Mesendoderm (in vitro differentiated cells): ENCODE data around the gene TRIM52.
A peak's percentile ranks its signal among the peaks of the same experiment; 100 is the strongest.

Experiments used
- DNase-seq: peaks from one replicate; pipeline ENCODE4 v3.0.0; 2013
- H2AK5ac ChIP-seq: 2 replicates; pipeline ENCODE4 v1.6.1; 2013; ENCODE audit warnings: low read length, inconsistent platforms
- H2BK120ac ChIP-seq: 2 replicates; pipeline ENCODE4 v1.6.1; 2013; ENCODE audit warnings: low read depth, mild to moderate bottlenecking, low read length, moderate library complexity, mixed read lengths
- H2BK15ac ChIP-seq: replicated peaks from 2 replicates; pipeline ENCODE4 v1.6.1; 2013; ENCODE audit warnings: low read depth, mild to moderate bottlenecking, moderate library complexity
- H2BK5ac ChIP-seq: 2 replicates; pipeline ENCODE4 v1.6.1; 2013; ENCODE audit warnings: low read length, inconsistent platforms
- H3K18ac ChIP-seq: 2 replicates; pipeline ENCODE4 v1.6.1; 2013; ENCODE audit warnings: mild to moderate bottlenecking, low read length, mixed read lengths
- H3K23ac ChIP-seq: one replicate; pipeline ENCODE4 v1.6.1; 2013; ENCODE audit warnings: low read length
- H3K27ac ChIP-seq: 2 replicates; pipeline ENCODE4 v1.5.1; 2013; ENCODE audit warnings: low read depth, mild to moderate bottlenecking, inconsistent platforms, low read length, moderate library complexity
- H3K27me3 ChIP-seq: 2 replicates; pipeline ENCODE4 v1.6.1; 2013; ENCODE audit warnings: low read length, control low read depth, mild to moderate bottlenecking, inconsistent platforms; ENCODE audit not compliant: insufficient read depth, poor library complexity
- H3K36me3 ChIP-seq: 2 replicates; pipeline ENCODE4 v1.6.1; 2013; ENCODE audit warnings: low read length, inconsistent platforms; ENCODE audit not compliant: control insufficient read depth, insufficient read depth
- H3K4ac ChIP-seq: one replicate; pipeline ENCODE4 v1.6.1; 2013; ENCODE audit warnings: low read depth, mild to moderate bottlenecking, low read length, moderate library complexity
- H3K4me1 ChIP-seq: 2 replicates; pipeline ENCODE4 v1.6.1; 2013; ENCODE audit warnings: low read depth, low read length, inconsistent platforms; ENCODE audit not compliant: control insufficient read depth
- H3K4me2 ChIP-seq: 2 replicates; pipeline ENCODE4 v1.6.1; 2013; ENCODE audit warnings: low read length
- H3K4me3 ChIP-seq: 2 replicates; pipeline ENCODE4 v1.5.1; 2013; ENCODE audit warnings: mild to moderate bottlenecking, low read length
- H3K56ac ChIP-seq: one replicate; pipeline ENCODE4 v1.6.1; 2013; ENCODE audit warnings: low read length
- H3K79me1 ChIP-seq: 2 replicates; pipeline ENCODE4 v1.6.1; 2013; ENCODE audit warnings: low read length, inconsistent platforms
- H3K79me2 ChIP-seq: 2 replicates; pipeline ENCODE4 v1.6.1; 2013; ENCODE audit warnings: mild to moderate bottlenecking, low read length; ENCODE audit not compliant: control insufficient read depth, insufficient read depth
- H3K9ac ChIP-seq: 2 replicates; pipeline ENCODE4 v1.6.1; 2013; ENCODE audit warnings: low read length, inconsistent platforms
- H4K5ac ChIP-seq: one replicate; pipeline ENCODE4 v1.6.1; 2013; ENCODE audit warnings: low read length
- H4K8ac ChIP-seq: one replicate; pipeline ENCODE4 v1.6.1; 2013; ENCODE audit warnings: low read depth, mild to moderate bottlenecking, control low read depth, low read length, moderate library complexity
- WGBS: extraction: QIAGEN DNeasy Blood & Tissue Kit; methylation state at CpG from one replicate; pipeline ENCODE4 v1.1.7; 2013; ENCODE audit warnings: low lambda C conversion rate, missing lambda C conversion rate; ENCODE audit not compliant: insufficient coverage; ENCODE audit errors: extremely low coverage; 5-methylcytosine and 5-hydroxymethylcytosine counted together

The TRIM52 gene

GRCh38 chr5:181221792-181222629 lies 38.9 kb downstream of the TRIM52 start:
- Histone ChIP-seq H3K56ac (peak overlapping the region; percentile 96), H2BK15ac (no peak overlapping the region), H4K5ac (no peak overlapping the region), H2BK120ac (no peak overlapping the region), H3K79me1 (peaks cover 5% of the 10 kb centered on the region), H4K8ac (no peak overlapping the region), H3K9ac (peak overlapping the region; percentile 87), H3K79me2 (peaks cover 2% of the 10 kb centered on the region), H2BK5ac (no peak overlapping the region), H3K18ac (peak overlapping the region; percentile 51), H3K4me2 (peak overlapping the region; percentile 97), H3K4me1 (peaks cover 4% of the 10 kb centered on the region), H3K27ac (peak overlapping the region; percentile 81), H3K4ac (no peak overlapping the region), H3K4me3 (peak overlapping the region; percentile 84), H2AK5ac (no peak overlapping the region), H3K36me3 (no peaks in the 10 kb centered on the region), H3K27me3 (no peaks in the 10 kb centered on the region), H3K23ac (no peak overlapping the region)
- DNase-seq: peak; percentile 99
- no CpG with 5 or more reads among the region's 50 CpGs for WGBS

- Histone ChIP-seq H3K27ac (no peak overlapping the region), H3K4me1 (peaks cover 4% of the 10 kb centered on the region), H2BK15ac (no peak overlapping the region), H3K79me2 (peaks cover 2% of the 10 kb centered on the region), H3K18ac (no peak overlapping the region), H3K4me2 (peak overlapping the region; percentile 36), H3K23ac (no peak overlapping the region), H3K27me3 (no peaks in the 10 kb centered on the region), H2AK5ac (no peak overlapping the region), H3K4me3 (no peak overlapping the region), H2BK5ac (no peak overlapping the region), H3K4ac (no peak overlapping the region), H2BK120ac (no peak overlapping the region), H3K9ac (peak overlapping the region; percentile 27), H3K56ac (no peak overlapping the region), H3K36me3 (no peaks in the 10 kb centered on the region), H3K79me1 (peaks cover 5% of the 10 kb centered on the region), H4K5ac (no peak overlapping the region), H4K8ac (no peak overlapping the region)
- DNase-seq: no peak
- no CpG with 5 or more reads among the region's 27 CpGs for WGBS
Observed at GRCh38 chr5:181221105-181221791, 39.7 kb downstream of the TRIM52 start.

GRCh38 chr5:181220178-181220515 lies 40.8 kb downstream of the TRIM52 start:
- Histone ChIP-seq H4K5ac (no peak overlapping the region), H3K23ac (no peak overlapping the region), H3K56ac (no peak overlapping the region), H2BK15ac (no peak overlapping the region), H3K36me3 (no peaks in the 10 kb centered on the region), H3K79me2 (peaks cover 2% of the 10 kb centered on the region), H3K79me1 (peaks cover 3% of the 10 kb centered on the region), H3K4ac (no peak overlapping the region), H3K4me1 (peaks cover 4% of the 10 kb centered on the region), H4K8ac (no peak overlapping the region), H2BK5ac (no peak overlapping the region), H2BK120ac (no peak overlapping the region), H3K27ac (no peak overlapping the region), H2AK5ac (no peak overlapping the region), H3K4me3 (no peak overlapping the region), H3K27me3 (no peaks in the 10 kb centered on the region), H3K9ac (no peak overlapping the region), H3K4me2 (no peak overlapping the region), H3K18ac (no peak overlapping the region)
- no CpG with 5 or more reads among the region's 10 CpGs for WGBS
- DNase-seq: no peak

GRCh38 chr5:181219262-181220177 lies 41.4 kb downstream of the TRIM52 start:
- Histone ChIP-seq H3K4me1 (peaks cover 4% of the 10 kb centered on the region), H3K4me3 (no peak overlapping the region)

GRCh38 chr5:181218795-181219124 lies 42.2 kb downstream of the TRIM52 start:
- H3K56ac ChIP-seq: no peak overlapping the region
- no peak overlapping the region for H3K4me3 ChIP-seq
- H3K27ac ChIP-seq: no peak overlapping the region
- no CpG with 5 or more reads among the region's 10 CpGs for WGBS
- H3K4ac ChIP-seq: no peak overlapping the region
- H3K4me2 ChIP-seq: no peak overlapping the region
- no peaks in the 10 kb centered on the region for H3K79me1 ChIP-seq
- H3K23ac ChIP-seq: no peak overlapping the region
- no peak for DNase-seq
- H3K79me2 ChIP-seq: no peaks in the 10 kb centered on the region
- H4K8ac ChIP-seq: no peak overlapping the region
- H2BK5ac ChIP-seq: no peak overlapping the region
- H2AK5ac ChIP-seq: no peak overlapping the region
- H4K5ac ChIP-seq: no peak overlapping the region
- no peak overlapping the region for H3K18ac ChIP-seq
- no peak overlapping the region for H2BK120ac ChIP-seq
- no peaks in the 10 kb centered on the region for H3K36me3 ChIP-seq
- no peaks in the 10 kb centered on the region for H3K27me3 ChIP-seq
- H3K4me1 ChIP-seq: peaks cover 1% of the 10 kb centered on the region
- H2BK15ac ChIP-seq: no peak overlapping the region
- no peak overlapping the region for H3K9ac ChIP-seq

More at GRCh38 chr5:181219262-181220177, 41.4 kb downstream of the TRIM52 start:
- Histone ChIP-seq H3K79me2 (peaks cover 2% of the 10 kb centered on the region), H3K4ac (no peak overlapping the region), H3K27ac (no peak overlapping the region), H3K4me2 (no peak overlapping the region), H3K23ac (no peak overlapping the region), H2BK15ac (no peak overlapping the region), H2BK120ac (no peak overlapping the region), H3K79me1 (peaks cover 3% of the 10 kb centered on the region), H3K27me3 (no peaks in the 10 kb centered on the region), H3K56ac (no peak overlapping the region), H3K9ac (no peak overlapping the region), H3K18ac (no peak overlapping the region), H2BK5ac (no peak overlapping the region), H2AK5ac (no peak overlapping the region), H4K5ac (no peak overlapping the region), H3K36me3 (no peaks in the 10 kb centered on the region), H4K8ac (no peak overlapping the region)
- WGBS: 100% methylated on average over 1 of the region's 49 CpGs
- DNase-seq: no peak
